K562 (cell line): ENCODE measurements around the gene IL18RAP. TPM values are rescaled to one million over a fixed set of nuclear protein-coding genes. Genes with fewer than 3 reads are reported as not detected.
A peak's percentile ranks its signal among the peaks of the same experiment; 100 is the strongest.

Experiments
- ARID2 ChIP-seq: fragments of 450-650 bp; IDR thresholded peaks from 2 replicates; pipeline ENCODE4 v1.6.1; 2017; ENCODE audit warnings: antibody characterized with exemption, mild to moderate bottlenecking
- BCLAF1 ChIP-seq, 2 experiments: fragments of 450-650 bp in 1 of 2; IDR thresholded peaks; 2 replicates each; pipeline ENCODE4 v1.6.1; 2011 to 2017; ENCODE audit warnings: low read depth in 2 of 2, antibody characterized with exemption in 1 of 2, borderline replicate concordance in 1 of 2, low read length in 1 of 2, mild to moderate bottlenecking in 1 of 2, mixed read lengths in 1 of 2; ENCODE audit not compliant: control insufficient read depth in 1 of 2
- BRF1 ChIP-seq: IDR thresholded peaks from 3 replicates; pipeline ENCODE4 v1.6.1; 2011; ENCODE audit warnings: borderline replicate concordance, mild to moderate bottlenecking; ENCODE audit not compliant: insufficient read length; ENCODE audit errors: extremely low read depth
- CTBP1 ChIP-seq: fragments of 450-650 bp; IDR thresholded peaks from 2 replicates; pipeline ENCODE4 v1.6.1; 2016; ENCODE audit warnings: borderline replicate concordance
- EHMT2 ChIP-seq: fragments of 450-650 bp; IDR thresholded peaks from 2 replicates; pipeline ENCODE4 v1.6.1; 2018; ENCODE audit warnings: antibody characterized with exemption
- FOXM1 ChIP-seq, 2 experiments: fragments of 450-650 bp in 1 of 2; sonication (generic) in 1 of 2; formaldehyde crosslinking in 1 of 2; IDR thresholded peaks; 2 replicates each; pipeline versions ENCODE4 v1.6.1 to v1.9.0; 2017 to 2022; ENCODE audit warnings: low read depth in 2 of 2, mild to moderate bottlenecking in 2 of 2, missing genetic modification reagents in 1 of 2, moderate library complexity in 1 of 2
- HLTF ChIP-seq: fragments of 450-650 bp; IDR thresholded peaks from 2 replicates; pipeline ENCODE4 v1.6.1; 2016
- KLF1 ChIP-seq: fragments of 450-650 bp; IDR thresholded peaks from 2 replicates; pipeline ENCODE4 v1.6.1; 2016; ENCODE audit warnings: missing genetic modification characterization, missing compliant biosample characterization
- MTF1 ChIP-seq: fragments of 250-450 bp; sonication (Bioruptor Pico); IDR thresholded peaks from 2 replicates; pipeline ENCODE4 v1.9.0; 2021; ENCODE audit warnings: moderate library complexity, mild to moderate bottlenecking, inconsistent platforms, borderline replicate concordance
- POLR2AphosphoS5 ChIP-seq: IDR thresholded peaks from 2 replicates; pipeline ENCODE4 v1.6.1; 2011; ENCODE audit warnings: mild to moderate bottlenecking, low read depth, low read length, moderate library complexity; ENCODE audit not compliant: control insufficient read depth, insufficient read depth
- PRMT5 ChIP-seq: sonication (generic); formaldehyde crosslinking; IDR thresholded peaks from 2 replicates; pipeline ENCODE4 v1.5.0; 2020; ENCODE audit warnings: missing genetic modification reagents
- RAD21 ChIP-seq, 2 experiments: fragments of 250-450 bp in 1 of 2; fragments of 450-650 bp in 1 of 2; sonication (Bioruptor Pico) in 1 of 2; formaldehyde crosslinking in 1 of 2; IDR thresholded peaks in 1 of 2; conservative IDR thresholded peaks in 1 of 2; 2 replicates each; pipeline versions ENCODE4 v1.4.0 to v1.8.0; 2020 to 2022; ENCODE audit warnings: mild to moderate bottlenecking in 2 of 2, moderate library complexity in 1 of 2
- RNF2 ChIP-seq: sonication (generic); IDR thresholded peaks from 2 replicates; pipeline ENCODE4 v1.6.1; 2016
- SRSF9 ChIP-seq: fragments of 200-400 bp; formaldehyde crosslinking; IDR thresholded peaks from 2 replicates; pipeline ENCODE4 v1.6.1; 2017; ENCODE audit warnings: low read depth, low read length, borderline replicate concordance
- TCF15 ChIP-seq: fragments of 250-450 bp; sonication (Bioruptor Pico); IDR thresholded peaks from 2 replicates; pipeline ENCODE4 v1.8.0; 2022; ENCODE audit warnings: moderate library complexity, mild to moderate bottlenecking, inconsistent platforms
- WHSC1 ChIP-seq: IDR thresholded peaks from one replicate; pipeline ENCODE4 v1.6.1; 2012; ENCODE audit warnings: low read length, control low read depth, inconsistent platforms
- ZBTB17 ChIP-seq: fragments of 450-650 bp; formaldehyde crosslinking; IDR thresholded peaks from 2 replicates; pipeline ENCODE4 v1.4.0; 2020; ENCODE audit warnings: mild to moderate bottlenecking
- ZFP30 ChIP-seq: fragments of 250-450 bp; sonication (Bioruptor Pico); IDR thresholded peaks from 2 replicates; pipeline ENCODE4 v1.8.0; 2022; ENCODE audit warnings: moderate library complexity, mild to moderate bottlenecking, inconsistent platforms, borderline replicate concordance
- ZNF23 ChIP-seq: fragments of 250-450 bp; sonication (Bioruptor Pico); IDR thresholded peaks from 2 replicates; pipeline ENCODE4 v1.4.0; 2020; ENCODE audit warnings: mild to moderate bottlenecking
- ZNF263 ChIP-seq: sonication (generic); formaldehyde crosslinking; IDR thresholded peaks from 2 replicates; pipeline ENCODE4 v1.8.0; 2022; ENCODE audit warnings: mild to moderate bottlenecking, missing genetic modification reagents, borderline replicate concordance
- ZNF431 ChIP-seq: sonication (generic); formaldehyde crosslinking; IDR thresholded peaks from 2 replicates; pipeline ENCODE4 v1.8.0; 2022; ENCODE audit warnings: mild to moderate bottlenecking, missing genetic modification reagents
- polyA plus RNA-seq, 8 experiments: library from polyadenylated mRNA; depleted of rRNA in 4 of 8; stranded (reverse) in 5 of 8; unstranded in 3 of 8; fragments of >200 nt; fragmentation: Nextera tagmentation in 2 of 8; fragmentation: Illumina TruSeq in 1 of 8; extraction: Ambion mirVana in 2 of 8; extraction: Trizol in 1 of 8; gene quantifications; 2 replicates each; pipeline versions ENCODE4 v1.2.1 to v1.2.3, GENCODE V29; 2011 to 2014; ENCODE audit warnings: inconsistent platforms in 1 of 8, missing spikeins in 1 of 8
- total RNA-seq, 7 experiments: library from RNA; depleted of rRNA in 6 of 7; stranded (reverse); fragments of >200 nt in 6 of 7; fragmentation: Illumina TruSeq in 2 of 7; extraction: Trizol in 2 of 7; gene quantifications; 2 replicates each; pipeline versions ENCODE4 v1.2.1 to v1.2.3, GENCODE V29; 2011 to 2021; ENCODE audit warnings: low replicate concordance in 1 of 7

IL18RAP gene
- total and polyA plus RNA-seq, 9 of the 15 experiments (the other 6 are each of a cell fraction or from before 2014, with no cell fraction given): 1.1 to 20.5 (median 5.8) TPM

GRCh38 chr2:102421890-102422759 lies 835 bp upstream of the IL18RAP start (continued):
- TF ChIP-seq ZFP30 (CRISPR knock-in tag) (no peak), ZNF263 (CRISPR knock-in tag) (no peak), FOXM1 (IDR thresholded peaks at IDR 0.05; ENCODE audit: low read depth) (no peak), FOXM1 (CRISPR knock-in tag; IDR thresholded peaks at IDR 0.05; ENCODE audit: low read depth) (no peak), SRSF9 (no peak), MTF1 (CRISPR knock-in tag) (no peak), BCLAF1 (IDR thresholded peaks at IDR 0.05; ENCODE audit: borderline replicate concordance in 1 of 2, control insufficient read depth in 1 of 2, low read depth in 2 of 2, low read length in 1 of 2) (no peak), PRMT5 (CRISPR knock-in tag) (no peak), ZBTB17 (CRISPR knock-in tag) (no peak), BRF1 (no peak), POLR2AphosphoS5 (no peak), ZNF23 (CRISPR knock-in tag) (no peak), RAD21 (CRISPR knock-in tag; conservative IDR thresholded peaks at IDR 0.05 in 1 of 2, IDR thresholded peaks at IDR 0.05 in 1 of 2) (peak; percentile 27 to 44; a peak in 3 of 4 replicates), TCF15 (CRISPR knock-in tag) (no peak), WHSC1 (no peak), CTBP1 (peak; percentile 85), ZNF431 (CRISPR knock-in tag) (no peak), EHMT2 (peak; percentile 44; the same call in 1 of the 2 replicates), RNF2 (no peak; the same call in 1 of the 2 replicates), ARID2 (no peak), KLF1 (no peak), HLTF (no peak)
